ENCODE data around the gene DEGS2.

Gene DEGS2

GRCh38 chr14:100111931-100112704 is 47.3 kb downstream of the DEGS2 start:
- no peak overlapping the region for H3K4me3 ChIP-seq (ENCODE audit: low read length)
- H3K27me3 ChIP-seq (ENCODE audit: control insufficient read depth, low read length): no peaks in the 10 kb centered on the region
- H3K79me2 ChIP-seq (ENCODE audit: control insufficient read depth, low read length): no peaks in the 10 kb centered on the region
- H4K20me1 ChIP-seq (ENCODE audit: control insufficient read depth, insufficient read depth, low read depth, low read length): no peaks in the 10 kb centered on the region
- no peaks in the 10 kb centered on the region for H3K36me3 ChIP-seq (ENCODE audit: control insufficient read depth, low read length)
- TF ChIP-seq CTCF (IDR thresholded peaks at IDR 0.05; ENCODE audit: low read depth, low read length, poor library complexity, severe bottlenecking) (no peak), EZH2phosphoT487 (IDR thresholded peaks at IDR 0.05; ENCODE audit: borderline replicate concordance, low read length) (no peak)
- H3K4me1 ChIP-seq (ENCODE audit: control insufficient read depth, low read length): no peaks in the 10 kb centered on the region
- no peak overlapping the region for H3K27ac ChIP-seq (ENCODE audit: low read depth, low read length)
- H3K4me2 ChIP-seq (ENCODE audit: low read length): no peak overlapping the region
- H3F3A ChIP-seq (ENCODE audit: control insufficient read depth, insufficient read depth): no peaks in the 10 kb centered on the region
- no peaks in the 10 kb centered on the region for H3K9me2 ChIP-seq (replicated peaks; ENCODE audit: control insufficient read depth, low read length)
- no peaks in the 10 kb centered on the region for H3K9me3 ChIP-seq (ENCODE audit: control insufficient read depth, insufficient read depth, low read length)

GRCh38 chr14:100110816-100111215 is 48.6 kb downstream of the DEGS2 start:
- Histone ChIP-seq H3K9me2 (replicated peaks; ENCODE audit: control insufficient read depth, low read length) (no peaks in the 10 kb centered on the region), H4K20me1 (ENCODE audit: control insufficient read depth, insufficient read depth, low read depth, low read length) (no peaks in the 10 kb centered on the region), H3F3A (ENCODE audit: control insufficient read depth, insufficient read depth) (no peaks in the 10 kb centered on the region), H3K4me2 (ENCODE audit: low read length) (no peak overlapping the region), H3K4me1 (ENCODE audit: control insufficient read depth, low read length) (no peaks in the 10 kb centered on the region), H3K36me3 (ENCODE audit: control insufficient read depth, low read length) (no peaks in the 10 kb centered on the region), H3K4me3 (ENCODE audit: low read length) (no peak overlapping the region), H3K27me3 (ENCODE audit: control insufficient read depth, low read length) (no peaks in the 10 kb centered on the region), H3K79me2 (ENCODE audit: control insufficient read depth, low read length) (no peaks in the 10 kb centered on the region), H3K9me3 (ENCODE audit: control insufficient read depth, insufficient read depth, low read length) (no peaks in the 10 kb centered on the region), H3K27ac (ENCODE audit: low read depth, low read length) (no peak overlapping the region)
- TF ChIP-seq EZH2phosphoT487 (IDR thresholded peaks at IDR 0.05; ENCODE audit: borderline replicate concordance, low read length) (no peak), CTCF (IDR thresholded peaks at IDR 0.05; ENCODE audit: low read depth, low read length, poor library complexity, severe bottlenecking) (no peak)

- Histone ChIP-seq H3K4me1 (ENCODE audit: control insufficient read depth, low read length) (no peaks in the 10 kb centered on the region), H3F3A (ENCODE audit: control insufficient read depth, insufficient read depth) (no peaks in the 10 kb centered on the region), H3K4me2 (ENCODE audit: low read length) (no peak overlapping the region), H3K79me2 (ENCODE audit: control insufficient read depth, low read length) (no peaks in the 10 kb centered on the region), H3K36me3 (ENCODE audit: control insufficient read depth, low read length) (no peaks in the 10 kb centered on the region), H4K20me1 (ENCODE audit: control insufficient read depth, insufficient read depth, low read depth, low read length) (no peaks in the 10 kb centered on the region), H3K27me3 (ENCODE audit: control insufficient read depth, low read length) (no peaks in the 10 kb centered on the region), H3K9me3 (ENCODE audit: control insufficient read depth, insufficient read depth, low read length) (no peaks in the 10 kb centered on the region), H3K4me3 (ENCODE audit: low read length) (no peak overlapping the region), H3K9me2 (replicated peaks; ENCODE audit: control insufficient read depth, low read length) (no peaks in the 10 kb centered on the region), H3K27ac (ENCODE audit: low read depth, low read length) (no peak overlapping the region)
- no peak for TF ChIP-seq EZH2phosphoT487 (IDR thresholded peaks at IDR 0.05; ENCODE audit: borderline replicate concordance, low read length)
- TF ChIP-seq CTCF (IDR thresholded peaks at IDR 0.05; ENCODE audit: low read depth, low read length, poor library complexity, severe bottlenecking): no peak
These were observed 49.9 kb downstream of the DEGS2 start for GRCh38 chr14:100109594-100109955.
